Fibroblast of lung (primary cell): Measurements from ENCODE around the gene BCAS3.

ENCODE experiments used
- CTCF ChIP-seq, 2 donors: IDR thresholded peaks in 1 of 2; conservative IDR thresholded peaks in 1 of 2; 1 replicate in 1 of 2; 2 replicates in 1 of 2; pipeline ENCODE4 v1.5.1; 2011 to 2012; ENCODE audit warnings: low read length in 2 of 2, control low read depth in 1 of 2, inconsistent platforms in 1 of 2, low read depth in 1 of 2, mild to moderate bottlenecking in 1 of 2
- EZH2 ChIP-seq: IDR thresholded peaks from 2 replicates; pipeline ENCODE4 v1.5.1; 2012; ENCODE audit warnings: low read length, control low read depth, mild to moderate bottlenecking; ENCODE audit errors: missing control alignments

GRCh38 chr17:60631119-60631518 is 46.5 kb upstream of the BCAS3 start:
- TF ChIP-seq CTCF (conservative IDR thresholded peaks at IDR 0.05 in 1 of 2, IDR thresholded peaks at IDR 0.05 in 1 of 2; ENCODE audit: low read depth in 1 of 2, low read length in 2 of 2) (no peak), EZH2 (no peak)
